ENCODE data around the gene OR2K2.
"Not testable (repeated sequence)": the region's sequence is repeated elsewhere in the genome, so short reads cannot be mapped to it uniquely, and the experiment has no call there.

The OR2K2 gene

DNA sequence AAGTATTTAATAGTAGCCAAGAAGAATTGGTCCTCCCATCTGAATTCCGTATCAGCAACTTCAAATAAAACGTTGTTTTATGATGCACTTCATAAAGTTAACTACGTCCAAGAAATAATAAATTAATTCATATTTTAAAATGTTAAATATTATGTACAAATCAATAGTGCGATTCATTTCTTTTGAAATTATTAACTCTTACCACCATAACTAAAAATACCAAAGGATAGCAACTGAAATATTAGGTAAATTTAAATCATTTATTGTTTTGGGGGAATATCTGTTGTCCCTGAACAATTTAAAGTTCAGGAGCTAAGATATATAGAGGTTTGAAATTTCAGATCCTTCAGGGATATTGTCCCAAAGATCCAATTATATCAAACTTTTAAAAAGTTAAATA is at the start of gene OR2K2:
OR2K2 (minus strand) TSS at position 101 of the 400 bp plus-strand sequence. CDS start 1,791 bp downstream, outside the sequence.
- DNase-seq (ENCODE audit: low spot score): no peak

DNA sequence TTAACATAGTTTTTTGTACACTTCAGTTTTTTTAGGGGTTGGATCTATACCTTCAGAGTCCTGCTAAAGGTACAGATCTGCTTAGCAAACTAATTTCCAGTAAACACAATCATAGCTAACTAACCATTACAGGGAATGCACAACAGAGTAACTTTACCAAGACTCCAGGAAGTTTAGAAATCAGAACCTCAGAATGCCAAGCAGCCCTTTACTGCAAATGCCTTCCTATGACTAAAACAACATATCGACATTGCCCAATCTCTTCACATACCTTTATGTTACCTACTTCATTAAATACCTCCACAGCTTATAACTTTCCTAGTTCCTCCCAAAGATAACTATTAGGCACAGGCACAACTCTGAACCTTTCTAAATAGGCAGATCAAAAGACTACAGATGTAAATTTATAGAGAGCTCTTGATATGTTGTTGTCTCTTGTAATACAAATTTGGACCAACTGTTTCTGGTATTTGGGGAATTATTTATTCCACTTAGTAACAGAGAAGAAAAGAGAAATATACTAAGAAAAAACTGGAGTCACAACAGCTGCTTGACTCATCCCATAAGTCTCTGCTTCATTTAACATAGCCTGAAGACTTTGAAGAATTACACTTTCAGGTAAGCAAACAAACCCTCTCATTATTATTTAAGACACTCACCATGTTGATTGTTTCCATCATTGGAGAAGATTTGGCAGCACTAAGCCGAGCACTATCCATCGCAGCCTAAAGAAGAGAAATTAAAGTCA is 46.0 kb upstream of the OR2K2 start:
- no peak for DNase-seq (ENCODE audit: low spot score)

DNA sequence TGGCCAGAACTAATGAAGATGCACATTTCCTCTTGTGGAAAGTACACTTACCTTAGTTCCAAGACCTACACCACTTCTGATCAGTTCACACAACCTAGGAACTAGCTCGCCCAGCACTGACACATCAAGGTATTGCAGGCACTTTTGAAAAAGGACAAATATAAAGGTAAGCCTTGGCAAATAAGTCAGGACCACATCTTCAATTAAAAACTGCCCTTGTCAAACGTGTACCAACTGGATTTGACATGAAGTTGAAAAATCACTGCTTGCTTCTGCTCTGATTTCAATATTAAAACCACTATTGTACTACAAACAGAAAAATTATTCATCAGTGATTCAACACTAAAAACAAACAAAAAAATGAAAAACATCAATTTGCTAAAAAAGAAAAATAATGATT is 45.0 kb upstream of the OR2K2 start:
- DNase-seq (ENCODE audit: low spot score): no peak

GRCh38 chr9:111372297-111372696 is 42.3 kb upstream of the OR2K2 start:
- no peak for DNase-seq (ENCODE audit: low spot score)

DNA sequence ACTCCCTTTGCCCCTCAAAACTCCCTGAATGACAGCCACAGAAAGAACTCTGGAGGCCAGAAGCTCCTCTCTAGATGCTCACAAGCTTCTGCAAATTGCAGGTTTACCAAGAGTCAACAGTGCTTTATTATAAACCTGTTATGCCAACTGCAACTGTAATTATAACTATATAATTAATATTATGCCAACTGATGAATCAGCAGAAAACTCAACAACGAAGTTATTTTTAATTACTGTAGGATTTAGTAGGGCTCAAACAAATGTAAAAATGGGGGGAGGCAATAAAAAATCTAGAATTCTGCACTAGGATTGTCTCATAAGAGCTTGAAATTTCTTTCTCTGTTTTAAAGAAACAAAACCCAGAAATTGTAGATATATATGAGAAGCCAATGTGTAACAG is 37.0 kb upstream of the OR2K2 start:
- DNase-seq (ENCODE audit: low spot score): no peak

GRCh38 chr9:111362526-111362925 is 32.5 kb upstream of the OR2K2 start:
- DNase-seq (ENCODE audit: low spot score): no peak

GRCh38 chr9:111360881-111361280 is 30.9 kb upstream of the OR2K2 start:
- no peak for DNase-seq (ENCODE audit: low spot score)

DNA sequence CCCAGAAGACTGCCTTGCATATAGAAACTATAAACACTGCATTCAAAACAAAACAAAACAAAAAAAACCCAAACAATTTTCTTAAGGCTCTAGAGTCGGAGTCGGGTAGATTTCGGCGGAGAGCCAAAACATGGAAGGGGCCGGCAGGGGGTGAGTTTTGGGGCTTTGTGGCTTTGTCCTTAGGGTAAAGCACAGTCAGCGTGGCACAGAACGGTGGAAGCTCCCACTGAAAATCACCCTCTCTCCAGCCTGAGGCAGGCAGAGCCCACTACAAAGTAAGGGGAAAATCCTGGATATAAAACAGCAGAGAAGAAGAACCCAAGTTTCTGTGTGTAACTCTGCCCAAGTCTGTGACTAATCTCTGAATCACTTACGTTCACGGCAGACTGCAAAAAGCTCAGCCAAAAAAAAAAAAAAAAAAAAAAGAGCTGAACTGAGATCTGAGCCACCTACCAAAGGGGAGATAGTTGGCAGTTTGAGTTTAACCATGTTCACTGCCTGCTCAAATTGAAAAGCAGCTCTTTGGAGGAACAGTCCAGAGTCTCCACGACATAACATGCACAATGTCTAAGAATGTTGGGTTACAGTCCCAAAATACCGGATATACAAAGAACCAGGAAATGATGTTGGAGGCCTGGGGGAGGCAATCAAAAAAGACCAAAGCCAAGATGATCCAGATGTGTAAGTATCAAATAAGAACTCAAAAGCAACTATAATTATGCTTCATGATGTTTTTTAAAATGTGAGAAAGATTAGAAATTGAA is 26.6 kb upstream of the OR2K2 start:
- DNase-seq (ENCODE audit: low spot score): no peak

DNA sequence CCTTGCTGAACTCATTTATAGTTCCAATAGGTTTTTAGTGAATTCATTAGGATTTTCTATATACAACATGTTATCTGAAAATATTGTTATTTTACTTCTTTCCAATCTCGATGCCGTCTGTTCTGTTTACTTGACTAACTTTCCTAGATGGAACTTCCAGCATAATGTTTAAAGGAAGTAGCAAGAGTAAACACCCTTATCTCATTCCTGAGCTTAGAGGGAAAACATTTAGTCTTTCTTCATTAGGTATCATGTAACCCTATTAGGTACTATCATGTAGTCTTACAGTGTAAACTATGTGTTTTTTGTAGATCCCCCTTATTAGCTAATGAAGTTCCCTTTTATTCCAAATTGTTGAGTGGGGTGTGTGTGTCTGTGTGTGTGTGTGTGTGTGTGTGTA is 22.5 kb upstream of the OR2K2 start:
- no peak for DNase-seq (ENCODE audit: low spot score)

GRCh38 chr9:111350556-111350955 is 20.5 kb upstream of the OR2K2 start:
- DNase-seq (ENCODE audit: low spot score): no peak

DNA sequence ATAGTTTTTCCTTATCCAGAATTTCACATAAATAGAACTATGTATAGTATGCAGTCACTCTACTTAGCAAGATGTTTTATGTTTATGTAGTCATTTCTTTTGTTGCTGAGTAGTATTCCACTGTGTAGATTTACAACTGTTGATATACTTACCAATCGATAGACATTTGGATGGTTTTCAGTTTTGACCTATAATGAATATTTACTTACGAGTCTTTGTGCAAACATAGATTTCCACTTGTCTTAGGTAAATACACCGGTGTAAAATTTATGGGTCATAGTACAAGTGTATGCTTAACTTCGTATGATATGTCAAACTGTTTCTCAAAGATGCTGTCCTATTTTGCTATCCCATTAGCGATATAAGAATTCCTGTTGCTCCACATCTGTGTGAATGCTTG is 19.7 kb upstream of the OR2K2 start:
- DNase-seq (ENCODE audit: low spot score): no peak

DNA sequence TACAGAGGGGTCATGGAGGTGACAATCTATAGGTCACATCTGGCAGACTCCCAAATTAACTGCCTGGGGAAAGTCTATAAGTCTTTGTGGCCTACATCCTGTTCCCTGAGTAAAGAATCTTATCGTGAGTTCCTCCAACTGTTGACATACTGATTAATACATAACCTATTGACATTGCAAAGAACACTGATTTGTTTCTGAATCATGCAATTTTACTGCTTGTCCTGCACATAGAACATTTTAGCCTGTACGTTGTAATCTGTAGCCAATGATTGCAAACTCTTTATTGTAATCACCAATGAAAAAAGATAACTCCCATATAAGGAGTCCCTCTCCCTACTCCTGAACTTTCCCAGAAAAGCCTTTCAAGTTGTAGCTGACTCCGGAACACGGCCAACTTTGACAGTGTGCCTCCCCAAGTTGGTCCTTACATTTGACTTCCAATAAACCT is 18.8 kb upstream of the OR2K2 start:
- DNase-seq (ENCODE audit: low spot score): no peak

DNA sequence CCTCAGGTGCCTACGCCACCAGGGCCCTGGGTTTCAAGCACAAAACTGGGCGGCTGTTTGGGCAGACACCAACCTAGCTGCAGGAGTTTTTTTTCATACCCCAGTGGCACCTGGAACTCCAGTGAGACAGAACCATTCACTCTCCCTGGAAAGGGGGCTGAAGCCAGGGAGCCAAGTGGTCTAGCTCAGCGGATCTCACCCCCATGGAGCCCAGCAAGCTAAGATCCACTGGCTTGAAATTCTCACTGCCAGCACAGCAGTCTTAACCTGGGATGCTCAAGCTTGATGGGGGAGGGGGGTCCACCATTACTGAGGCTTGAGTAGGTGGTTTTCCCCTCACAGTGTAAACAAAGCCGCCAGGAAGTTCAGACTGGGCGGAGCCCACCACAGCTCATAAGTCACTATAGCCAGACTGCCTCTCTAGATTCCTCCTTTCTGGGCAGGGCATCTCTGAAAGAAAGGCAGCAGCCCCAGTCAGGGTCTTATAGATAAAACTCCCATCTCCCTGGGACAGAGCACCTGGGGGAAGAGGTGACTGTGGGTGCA is 4.4 kb upstream of the OR2K2 start:
- DNase-seq (ENCODE audit: low spot score): not testable (repeated sequence)

- no peak for DNase-seq (ENCODE audit: low spot score)
Observed at GRCh38 chr9:111320631-111321030, 9.4 kb downstream of the OR2K2 start.

- DNase-seq (ENCODE audit: low spot score): no peak
Observed at GRCh38 chr9:111316796-111317195, 13.2 kb downstream of the OR2K2 start.

DNA sequence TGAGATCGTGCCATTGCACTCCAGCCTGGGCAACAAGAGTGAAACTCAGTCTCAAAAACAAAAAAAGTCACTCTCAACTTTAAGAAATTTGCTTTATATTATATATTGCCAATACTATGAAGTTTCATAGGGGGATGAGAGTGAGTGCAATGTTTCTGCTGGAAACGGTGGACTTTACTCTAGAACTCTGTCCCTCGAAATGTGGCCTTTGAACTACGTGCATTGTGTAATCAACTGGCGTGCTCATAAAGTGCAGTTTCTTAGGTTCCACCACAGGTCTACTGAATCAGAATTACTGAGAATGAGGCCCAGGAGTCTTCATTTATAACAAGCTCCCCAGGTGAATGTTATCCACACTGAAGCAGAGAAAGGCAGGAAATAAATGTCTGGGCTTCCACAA is 24.1 kb downstream of the OR2K2 start:
- no peak for DNase-seq (ENCODE audit: low spot score)

DNA sequence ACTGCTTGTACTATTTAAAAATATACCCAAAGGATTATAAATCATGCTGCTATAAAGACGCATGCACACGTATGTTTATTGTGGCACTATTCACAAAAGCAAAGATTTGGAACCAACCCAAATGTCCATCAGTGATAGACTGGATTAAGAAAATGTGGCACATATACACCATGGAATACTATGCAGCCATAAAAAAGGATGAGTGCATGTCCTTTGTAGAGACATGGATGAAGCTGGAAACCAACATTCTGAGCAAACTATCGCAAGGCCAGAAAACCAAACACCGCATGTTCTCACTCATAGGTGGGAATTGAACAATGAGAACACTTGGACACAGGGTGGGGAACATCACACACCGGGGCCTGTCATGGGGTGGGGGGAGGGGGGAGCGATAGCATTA is 26.0 kb downstream of the OR2K2 start:
- DNase-seq (ENCODE audit: low spot score): not testable (repeated sequence)

DNA sequence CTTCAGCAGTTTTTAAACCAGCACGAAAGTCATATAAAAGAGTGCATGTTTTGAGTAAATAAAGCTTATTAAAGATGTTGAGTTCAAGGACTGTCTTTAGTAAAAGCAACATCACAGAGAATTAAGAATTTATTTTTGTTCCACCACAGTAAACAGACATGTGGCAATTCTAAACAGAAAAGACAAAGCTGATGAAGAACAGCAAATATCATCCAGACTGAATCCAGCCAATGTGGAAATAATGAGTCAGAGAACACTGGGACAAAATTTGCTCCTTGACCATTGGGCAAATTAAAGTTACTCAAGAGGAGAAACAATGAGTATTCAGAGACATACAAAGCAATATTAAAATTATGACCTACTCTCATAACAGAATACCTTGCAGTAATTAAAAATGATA is 28.8 kb downstream of the OR2K2 start:
- DNase-seq (ENCODE audit: low spot score): no peak

DNA sequence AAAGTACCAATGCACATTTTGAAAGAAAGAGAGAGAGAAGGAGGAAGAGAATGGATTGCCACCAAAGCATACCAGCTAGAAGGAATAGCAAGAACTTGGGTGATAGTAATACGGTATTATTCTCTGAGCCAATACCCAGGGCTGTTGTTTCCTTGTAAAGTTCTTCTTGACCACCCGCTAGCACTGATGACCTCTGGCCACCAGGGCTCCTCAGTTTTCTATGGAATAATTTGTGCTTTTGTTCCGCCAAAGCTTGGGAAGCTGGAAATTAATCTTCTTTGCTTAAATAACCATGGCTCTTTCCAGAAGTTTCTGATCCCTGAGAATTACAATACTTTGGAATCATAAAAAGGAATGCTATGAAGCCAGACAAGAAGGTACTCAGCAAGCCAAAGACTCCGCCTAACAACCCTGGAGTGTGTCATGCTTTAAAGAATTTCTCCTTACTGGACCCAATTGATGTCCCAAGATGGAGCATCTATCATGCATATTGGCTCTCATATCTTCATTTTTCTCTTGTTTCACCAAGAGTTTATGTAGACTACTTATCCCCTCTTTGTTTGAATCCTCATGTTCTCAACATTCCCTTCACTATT is 29.8 kb downstream of the OR2K2 start:
- DNase-seq (ENCODE audit: low spot score): no peak

DNA sequence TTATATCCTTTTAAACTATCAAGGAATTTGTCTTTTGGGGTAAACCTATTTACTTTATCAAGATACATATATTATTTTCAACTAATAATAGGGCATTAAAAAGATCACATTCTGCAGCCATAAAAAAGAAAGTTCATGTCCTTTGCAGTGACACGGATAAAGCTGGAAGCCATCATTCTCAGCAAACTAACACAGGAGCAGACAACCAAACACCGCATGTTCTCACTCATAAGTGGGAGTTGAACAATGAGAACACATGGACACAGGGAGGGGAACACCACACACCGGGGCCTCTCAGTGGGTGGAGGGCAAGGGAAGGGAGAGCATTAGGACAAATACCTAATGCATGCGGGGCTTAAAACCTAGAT is 30.4 kb downstream of the OR2K2 start:
- DNase-seq (ENCODE audit: low spot score): not testable (repeated sequence)

GRCh38 chr9:111298731-111299598 is 31.1 kb downstream of the OR2K2 start:
- peak; percentile 7 for DNase-seq (ENCODE audit: low spot score)

GRCh38 chr9:111298111-111298510 is 31.9 kb downstream of the OR2K2 start:
- no peak for DNase-seq (ENCODE audit: low spot score)
